Measurements from ENCODE around the gene CHI3L1.
A peak's percentile ranks its signal among the peaks of the same experiment; 100 is the strongest.

The CHI3L1 gene

GRCh38 chr1:203144661-203145060 is 41.8 kb downstream of the CHI3L1 start:
- Histone ChIP-seq H3K36me3 (no peaks in the 10 kb centered on the region), H3K27me3 (0 out of 22 replicates have a peak, but pooled peaks cover 0 to 5% (median 0%) of the 10 kb centered on the region in 11 experiments), H4K20me1 (no peaks in the 10 kb centered on the region), H3K4me2 (peak overlapping the region in 8 of 11 experiments; percentile 54 to 93 (median 70); a peak in 14 of 22 replicates), H3K4me3 (no peak overlapping the region), H3K9ac (no peak overlapping the region), H3K9me3 (replicated peaks in 1 of 11) (peaks cover 0 to 5% (median 0%) of the 10 kb centered on the region in 11 experiments; a peak in 1 of 22 replicates), H3K4me1 (peaks cover 45 to 100% (median 90%) of the 10 kb centered on the region in 10 experiments), H3K27ac (no peak overlapping the region; a peak in 1 of 22 replicates)
- no peak for TF ChIP-seq Cebpa-rat (IDR thresholded peaks at IDR 0.05)

- Histone ChIP-seq H3K27me3 (0 out of 22 replicates have a peak, but pooled peaks cover 0 to 5% (median 0%) of the 10 kb centered on the region in 11 experiments), H4K20me1 (no peaks in the 10 kb centered on the region), H3K27ac (peak overlapping the region in 2 of 11 experiments; percentile 24 to 58; a peak in 1 of 22 replicates), H3K9ac (no peak overlapping the region), H3K4me1 (peaks cover 37 to 95% (median 83%) of the 10 kb centered on the region in 10 experiments), H3K4me2 (peak overlapping the region; percentile 15 to 93 (median 57); a peak in 21 of 22 replicates), H3K4me3 (no peak overlapping the region), H3K36me3 (no peaks in the 10 kb centered on the region), H3K9me3 (replicated peaks in 1 of 11) (peaks cover 0 to 5% (median 0%) of the 10 kb centered on the region in 11 experiments; a peak in 1 of 22 replicates)
- no peak for TF ChIP-seq Cebpa-rat (IDR thresholded peaks at IDR 0.05)
Measured at GRCh38 chr1:203143641-203144040, 42.9 kb downstream of the CHI3L1 start.

GRCh38 chr1:203142684-203143408 is 43.7 kb downstream of the CHI3L1 start:
- no peak for TF ChIP-seq Cebpa-rat (IDR thresholded peaks at IDR 0.05)
- Histone ChIP-seq H3K9ac (peak overlapping the region in 3 of 11 experiments; percentile 1 to 25 (median 12); a peak in 1 of 22 replicates), H4K20me1 (no peaks in the 10 kb centered on the region), H3K4me3 (peak overlapping the region in 1 of 10 experiments; percentile 4; a peak in 2 of 20 replicates), H3K4me1 (peaks cover 37 to 87% (median 76%) of the 10 kb centered on the region in 10 experiments), H3K27ac (peak overlapping the region in 2 of 11 experiments; percentile 24 to 58; a peak in 3 of 22 replicates), H3K9me3 (replicated peaks in 1 of 11) (peaks cover 0 to 5% (median 0%) of the 10 kb centered on the region in 11 experiments; a peak in 1 of 22 replicates), H3K4me2 (peak overlapping the region; percentile 15 to 93 (median 57); a peak in 19 of 22 replicates), H3K36me3 (no peaks in the 10 kb centered on the region), H3K27me3 (0 out of 22 replicates have a peak, but pooled peaks cover 0 to 5% (median 0%) of the 10 kb centered on the region in 11 experiments)

GRCh38 chr1:203142124-203142523 is 44.4 kb downstream of the CHI3L1 start:
- Histone ChIP-seq H3K27me3 (0 out of 22 replicates have a peak, but pooled peaks cover 0 to 5% (median 0%) of the 10 kb centered on the region in 11 experiments), H3K27ac (0 out of 22 replicates have a peak overlapping the region, but pooled peaks of 1 of the 11 experiments have one; percentile 24), H3K4me1 (peaks cover 38 to 83% (median 72%) of the 10 kb centered on the region in 10 experiments), H3K36me3 (no peaks in the 10 kb centered on the region), H3K9ac (no peak overlapping the region), H4K20me1 (no peaks in the 10 kb centered on the region), H3K9me3 (replicated peaks in 1 of 11) (peaks cover 0 to 5% (median 0%) of the 10 kb centered on the region in 11 experiments; a peak in 1 of 22 replicates), H3K4me2 (peak overlapping the region in 9 of 11 experiments; percentile 50 to 93 (median 64); a peak in 16 of 22 replicates), H3K4me3 (no peak overlapping the region)
- no peak for TF ChIP-seq Cebpa-rat (IDR thresholded peaks at IDR 0.05)

GRCh38 chr1:203140743-203141520 is 45.6 kb downstream of the CHI3L1 start:
- H3K27ac ChIP-seq: no peak overlapping the region
- 0 out of 22 replicates have a peak, but pooled peaks cover 0 to 5% (median 0%) of the 10 kb centered on the region in 11 experiments for H3K27me3 ChIP-seq
- no peak for TF ChIP-seq Cebpa-rat (IDR thresholded peaks at IDR 0.05)
- H4K20me1 ChIP-seq: peaks cover 0 to 7% (median 0%) of the 10 kb centered on the region in 11 experiments; a peak in 2 of 22 replicates
- peak overlapping the region; percentile 15 to 93 (median 51); a peak in 20 of 22 replicates for H3K4me2 ChIP-seq
- H3K36me3 ChIP-seq: no peaks in the 10 kb centered on the region
- no peak overlapping the region for H3K4me3 ChIP-seq
- H3K9me3 ChIP-seq (replicated peaks in 1 of 11): peaks cover 0 to 5% (median 0%) of the 10 kb centered on the region in 11 experiments; a peak in 1 of 22 replicates
- H3K9ac ChIP-seq: no peak overlapping the region
- H3K4me1 ChIP-seq: peaks cover 45 to 83% (median 71%) of the 10 kb centered on the region in 10 experiments

- no peak for TF ChIP-seq Cebpa-rat (IDR thresholded peaks at IDR 0.05)
- Histone ChIP-seq H3K27me3 (0 out of 22 replicates have a peak, but pooled peaks cover 0 to 5% (median 0%) of the 10 kb centered on the region in 11 experiments), H3K9me3 (replicated peaks in 1 of 11) (peaks cover 0 to 5% (median 0%) of the 10 kb centered on the region in 11 experiments; a peak in 1 of 22 replicates), H3K4me1 (peaks cover 46 to 83% (median 71%) of the 10 kb centered on the region in 10 experiments), H3K4me2 (peak overlapping the region in 3 of 11 experiments; percentile 33 to 93 (median 64); a peak in 2 of 22 replicates), H3K27ac (no peak overlapping the region), H3K9ac (no peak overlapping the region), H3K36me3 (no peaks in the 10 kb centered on the region), H4K20me1 (peaks cover 0 to 10% (median 0%) of the 10 kb centered on the region in 11 experiments; a peak in 2 of 22 replicates), H3K4me3 (no peak overlapping the region)
Measured at GRCh38 chr1:203139976-203140475, 46.5 kb downstream of the CHI3L1 start.

- peaks cover 57 to 83% (median 73%) of the 10 kb centered on the region in 10 experiments for H3K4me1 ChIP-seq
- H3K9ac ChIP-seq: no peak overlapping the region
- no peak for TF ChIP-seq Cebpa-rat (IDR thresholded peaks at IDR 0.05)
- peaks cover 0 to 2% (median 0%) of the 10 kb centered on the region in 11 experiments; a peak in 1 of 22 replicates for H3K9me3 ChIP-seq (replicated peaks in 1 of 11)
- no peak overlapping the region for H3K4me2 ChIP-seq
- H3K36me3 ChIP-seq: no peaks in the 10 kb centered on the region
- no peak overlapping the region for H3K4me3 ChIP-seq
- H4K20me1 ChIP-seq: peaks cover 0 to 18% (median 0%) of the 10 kb centered on the region in 11 experiments; a peak in 2 of 22 replicates
- H3K27me3 ChIP-seq: 0 out of 22 replicates have a peak, but pooled peaks cover 0 to 5% (median 0%) of the 10 kb centered on the region in 11 experiments
- H3K27ac ChIP-seq: no peak overlapping the region
Measured at GRCh38 chr1:203138066-203138465, 48.4 kb downstream of the CHI3L1 start.

- H4K20me1 ChIP-seq: peaks cover 0 to 18% (median 0%) of the 10 kb centered on the region in 11 experiments; a peak in 2 of 22 replicates
- no peaks in the 10 kb centered on the region for H3K9me3 ChIP-seq (replicated peaks in 1 of 11)
- H3K9ac ChIP-seq: no peak overlapping the region
- H3K4me2 ChIP-seq: peak overlapping the region in 8 of 11 experiments; percentile 75 to 92 (median 87); a peak in 13 of 22 replicates
- no peaks in the 10 kb centered on the region for H3K27me3 ChIP-seq
- H3K4me3 ChIP-seq: no peak overlapping the region
- peaks cover 55 to 83% (median 72%) of the 10 kb centered on the region in 10 experiments for H3K4me1 ChIP-seq
- H3K36me3 ChIP-seq: no peaks in the 10 kb centered on the region
- no peak overlapping the region for H3K27ac ChIP-seq
- no peak for TF ChIP-seq Cebpa-rat (IDR thresholded peaks at IDR 0.05)
Measured at GRCh38 chr1:203137324-203137723, 49.2 kb downstream of the CHI3L1 start.

Measured in BLaER1 treated with 17β-estradiol and CSF1 and Interleukin-3, amounts not matched to agents 10 nM and 100 nM (cell line).